GM19372 (cell line): ENCODE measurements around the gene PYDC2.

Source experiments
- ATAC-seq: cut with Tn5 transposase; IDR thresholded peaks from one replicate; pipeline ENCODE4 v1.9.1; 2021; ENCODE audit warnings: mild to moderate bottlenecking, low read depth, moderate library complexity; ENCODE audit not compliant: unreplicated experiment

PYDC2 gene

DNA sequence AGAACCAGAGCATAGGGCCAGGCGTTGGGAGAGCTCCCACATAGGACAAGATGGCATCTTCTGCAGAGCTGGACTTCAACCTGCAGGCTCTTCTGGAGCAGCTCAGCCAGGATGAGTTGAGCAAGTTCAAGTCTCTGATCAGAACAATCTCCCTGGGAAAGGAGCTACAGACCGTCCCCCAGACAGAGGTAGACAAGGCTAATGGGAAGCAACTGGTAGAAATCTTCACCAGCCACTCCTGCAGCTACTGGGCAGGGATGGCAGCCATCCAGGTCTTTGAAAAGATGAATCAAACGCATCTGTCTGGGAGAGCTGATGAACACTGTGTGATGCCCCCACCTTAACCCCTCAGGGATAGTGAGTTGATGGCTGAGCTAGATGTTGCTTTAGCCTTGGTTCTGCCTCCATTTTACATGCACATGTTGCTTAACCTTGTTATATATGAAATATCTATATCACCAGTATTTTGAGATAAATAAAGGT is at the start of gene PYDC2:
Gene PYDC2 (plus strand): TSS at position 51 of the 483 bp plus-strand sequence. CDS start 0 bp downstream, at position 51.
- no peak for ATAC-seq

DNA sequence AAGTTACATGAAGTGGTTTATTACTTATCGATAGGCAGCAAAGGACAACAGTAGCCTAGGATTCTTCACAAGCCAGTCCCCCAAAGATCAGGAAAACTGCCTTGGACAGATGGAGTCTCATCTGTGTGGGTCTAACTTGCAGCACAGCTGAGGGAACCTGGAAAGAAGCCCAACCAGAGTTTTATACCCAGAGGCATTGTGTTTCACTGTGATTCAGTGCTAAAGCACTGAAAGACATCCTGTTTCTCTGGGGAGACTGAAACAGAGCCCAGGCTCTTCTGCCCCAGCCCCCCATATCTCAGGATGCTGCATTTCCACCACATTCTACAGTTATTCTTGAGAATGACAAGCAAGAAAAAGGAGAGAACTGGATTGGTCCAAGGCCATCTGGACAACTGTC is 48.2 kb upstream of the PYDC2 start:
- ATAC-seq: no peak

GRCh38 chr3:191414286-191414685 is 46.7 kb upstream of the PYDC2 start:
- ATAC-seq: no peak

- ATAC-seq: no peak
Measured at GRCh38 chr3:191414732-191415131, 46.2 kb upstream of the PYDC2 start.

DNA sequence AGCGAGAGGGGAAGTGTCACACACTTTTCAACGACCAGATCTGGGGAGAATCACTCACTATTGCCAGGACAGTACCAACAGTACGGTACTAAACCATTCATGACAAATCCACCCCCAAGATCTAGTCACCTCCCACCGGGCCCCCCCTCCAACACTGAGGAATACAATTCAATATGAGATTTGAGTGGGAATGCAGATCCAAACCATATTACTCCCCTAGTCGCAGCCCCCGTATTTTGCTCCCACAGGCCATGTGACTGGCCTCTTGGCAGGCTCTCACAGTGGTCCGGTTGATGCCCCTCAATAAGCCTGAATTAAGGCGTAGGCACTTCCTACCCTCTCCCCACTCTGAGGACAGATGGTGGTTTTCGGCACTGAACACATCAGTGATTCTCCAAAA is 45.4 kb upstream of the PYDC2 start:
- no peak for ATAC-seq

DNA sequence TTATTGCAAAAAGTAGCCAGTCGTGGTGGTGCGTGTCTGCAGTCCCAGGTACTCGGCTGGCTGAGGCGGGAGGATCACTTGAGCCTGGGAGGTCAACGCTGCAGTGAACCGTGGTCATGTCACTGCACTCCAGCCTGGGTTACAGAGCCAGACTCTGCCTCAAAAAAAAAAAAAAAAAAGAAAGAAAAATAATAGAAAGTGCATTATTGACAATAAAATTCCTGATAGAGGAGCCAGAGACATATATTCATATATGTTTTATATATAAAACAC is 43.6 kb upstream of the PYDC2 start:
- ATAC-seq: no peak

DNA sequence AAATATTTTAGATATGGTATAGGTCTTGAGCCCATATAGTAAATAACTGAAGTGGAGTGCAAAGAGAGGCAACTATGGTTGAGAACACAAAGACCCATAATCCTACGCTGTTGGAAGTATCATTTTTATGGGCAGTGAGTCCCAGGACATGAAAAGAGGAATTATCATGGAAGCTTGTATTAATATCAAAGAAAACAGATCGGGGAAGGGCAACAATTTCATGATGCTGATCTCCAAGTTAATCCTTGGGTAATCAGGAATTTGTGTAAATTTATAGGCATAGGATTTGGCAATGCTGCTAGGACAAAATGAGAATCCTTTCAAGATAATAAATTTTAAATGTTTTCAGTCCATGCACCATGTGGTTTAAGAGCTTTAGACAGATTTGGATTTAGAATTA is 40.2 kb upstream of the PYDC2 start:
- no peak for ATAC-seq

DNA sequence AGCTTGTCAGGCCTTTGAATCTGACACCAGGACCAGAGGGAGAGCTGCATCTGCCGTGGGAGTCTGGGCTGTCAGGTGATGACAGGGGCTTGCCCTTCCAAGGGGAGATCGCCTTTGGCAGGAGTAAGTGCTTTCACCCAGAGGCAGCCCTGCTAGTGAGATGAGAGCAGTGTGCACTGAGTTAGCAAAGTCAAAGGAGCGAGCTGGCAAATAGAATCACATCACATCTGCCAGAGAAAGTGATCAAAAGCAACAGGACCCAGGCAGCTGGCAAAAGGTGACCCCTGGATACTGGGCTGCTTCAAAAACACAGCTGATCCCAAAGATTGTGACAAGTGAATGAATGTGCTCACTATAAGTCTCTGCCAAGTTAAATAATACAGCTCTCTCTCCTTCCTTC is 36.1 kb upstream of the PYDC2 start:
- no peak for ATAC-seq

- no peak for ATAC-seq
Measured at GRCh38 chr3:191425322-191425734, 35.6 kb upstream of the PYDC2 start.

GRCh38 chr3:191426311-191426710 is 34.7 kb upstream of the PYDC2 start:
- ATAC-seq: no peak

DNA sequence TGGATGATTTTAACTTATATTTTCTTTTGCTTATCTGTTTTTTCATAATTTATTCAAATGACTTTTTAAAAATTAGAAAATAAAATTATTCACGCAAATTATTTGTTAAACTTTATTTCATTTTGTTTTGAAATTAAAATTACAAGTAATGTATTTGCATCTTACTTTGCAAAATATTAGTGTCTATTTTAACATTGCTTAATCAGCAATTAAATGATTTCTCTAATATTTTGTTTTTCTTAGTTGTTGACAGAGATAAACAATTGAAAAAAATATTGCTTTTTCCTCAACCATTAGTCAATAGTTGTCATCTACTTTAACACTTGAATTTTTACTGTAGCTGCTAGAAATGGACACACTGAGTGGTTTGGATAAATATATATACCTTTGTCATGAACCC is 32.8 kb upstream of the PYDC2 start:
- no peak for ATAC-seq

- ATAC-seq: no peak
Measured at GRCh38 chr3:191430103-191430502, 30.9 kb upstream of the PYDC2 start.

DNA sequence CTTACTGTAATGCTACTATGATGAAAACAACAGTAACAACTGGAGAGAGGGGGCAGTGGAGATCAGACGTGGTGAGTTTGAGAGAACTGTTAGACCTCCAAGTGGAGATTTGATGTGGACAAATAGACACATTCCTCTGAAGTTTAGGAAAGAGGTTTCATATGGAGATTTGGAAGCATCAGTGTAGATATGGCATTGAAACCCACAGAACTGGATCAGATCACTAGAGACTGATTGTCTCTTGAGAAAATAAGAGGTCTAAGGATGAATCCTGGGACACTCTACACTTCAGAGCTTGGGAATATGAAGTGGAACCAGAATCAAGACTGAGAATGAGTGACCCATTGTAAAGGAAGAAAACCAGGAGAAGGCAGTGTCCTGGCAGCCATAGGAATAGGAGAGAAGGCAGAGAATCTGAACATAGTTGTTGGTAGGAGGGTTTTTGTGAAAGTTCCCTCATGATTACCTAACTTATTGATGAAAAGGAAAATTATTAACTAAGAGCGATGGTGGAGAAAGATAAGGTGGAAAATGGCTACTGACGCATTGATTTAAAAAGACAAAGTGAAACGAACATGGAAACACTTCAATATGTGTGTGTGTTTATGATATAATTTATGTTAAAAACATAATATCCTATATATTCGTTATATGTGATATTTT is 29.7 kb upstream of the PYDC2 start:
- ATAC-seq: no peak

GRCh38 chr3:191432162-191432561 is 28.8 kb upstream of the PYDC2 start:
- ATAC-seq: no peak

DNA sequence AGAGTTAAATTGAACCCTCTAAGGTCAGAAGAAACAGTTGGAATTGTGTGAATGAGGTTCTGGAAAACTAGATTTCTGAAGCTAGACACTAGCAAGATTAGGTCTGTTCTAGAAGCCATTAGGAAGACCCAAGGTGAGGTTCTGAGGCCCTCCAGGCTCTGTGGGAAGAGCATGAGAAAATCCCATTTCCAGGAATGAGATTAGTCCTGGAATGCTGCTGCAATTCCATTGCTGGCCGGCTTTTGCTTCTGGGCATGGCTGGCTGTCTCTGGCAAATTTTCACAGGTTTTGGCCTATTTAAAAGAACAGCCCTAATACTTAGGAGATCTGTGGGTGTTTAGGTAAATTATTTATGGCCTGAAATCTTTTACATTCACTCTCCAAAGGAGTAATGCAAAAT is 26.9 kb upstream of the PYDC2 start:
- no peak for ATAC-seq

DNA sequence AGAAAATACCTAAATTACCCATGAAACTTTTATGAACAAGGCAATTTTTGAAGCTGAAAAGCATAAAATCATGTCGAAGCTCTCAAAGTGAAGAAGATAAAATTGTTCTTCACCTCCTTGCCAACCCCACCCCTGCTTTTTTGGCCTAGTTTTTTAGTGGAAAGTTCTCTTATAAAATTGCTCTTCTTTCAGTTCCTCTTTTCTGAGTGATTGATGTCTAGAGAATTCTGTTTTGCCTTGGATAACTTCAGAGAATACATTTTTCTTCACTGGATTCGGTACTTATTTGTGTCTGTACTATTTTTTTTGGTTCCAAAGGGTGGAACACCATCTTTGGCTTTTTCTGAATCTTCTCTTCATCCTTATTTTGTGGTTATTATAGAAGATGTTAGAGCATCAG is 25.0 kb upstream of the PYDC2 start:
- ATAC-seq: no peak

DNA sequence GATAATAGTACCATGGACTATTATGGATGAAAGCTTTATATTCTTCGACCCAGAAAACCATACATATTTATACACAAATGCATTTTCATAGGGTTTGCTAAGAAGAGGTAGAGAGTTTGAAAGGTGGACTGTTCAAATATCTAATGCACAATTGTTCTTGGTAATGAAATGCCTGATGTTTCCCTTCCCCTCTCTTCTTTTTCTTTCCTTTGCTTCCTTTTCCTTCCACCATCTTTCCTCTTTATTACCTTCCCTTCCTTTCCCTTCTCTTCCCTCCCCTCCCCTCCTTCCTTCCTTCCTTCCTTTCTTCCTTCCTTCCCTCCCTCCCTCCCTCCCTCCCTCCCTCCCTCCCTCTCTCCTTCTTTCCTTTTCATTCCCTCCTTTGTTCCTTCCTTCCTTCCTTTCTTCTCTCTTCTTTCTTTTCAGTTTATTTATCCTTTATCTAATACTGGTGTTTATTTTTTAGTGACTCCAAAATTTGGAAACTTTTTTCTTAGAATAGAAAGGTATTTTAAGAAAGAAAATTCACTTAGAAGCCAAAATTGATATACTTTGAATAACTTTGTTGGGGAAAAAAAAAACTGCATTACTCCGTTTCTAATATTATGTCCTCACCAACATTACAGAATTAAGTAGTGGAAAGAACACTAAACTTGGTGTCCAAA is 22.7 kb upstream of the PYDC2 start:
- no peak for ATAC-seq

DNA sequence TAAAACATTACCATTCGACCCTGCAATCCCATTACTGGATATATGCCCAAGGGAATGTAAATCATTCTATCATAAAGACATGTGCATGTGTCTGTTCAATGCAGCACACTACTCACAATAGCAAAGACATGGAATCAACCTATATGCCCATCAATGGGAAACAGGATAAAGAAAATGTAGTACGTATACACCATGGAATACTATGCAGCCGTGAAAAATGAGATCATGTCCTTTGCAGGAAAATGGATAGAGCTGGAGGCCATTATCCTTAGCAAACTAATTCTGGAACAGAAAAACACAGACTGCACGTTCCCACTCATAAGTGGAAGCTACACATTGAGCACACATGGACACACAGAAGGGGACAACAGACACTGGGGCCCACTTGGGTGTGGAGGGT is 20.4 kb upstream of the PYDC2 start:
- ATAC-seq: no peak

DNA sequence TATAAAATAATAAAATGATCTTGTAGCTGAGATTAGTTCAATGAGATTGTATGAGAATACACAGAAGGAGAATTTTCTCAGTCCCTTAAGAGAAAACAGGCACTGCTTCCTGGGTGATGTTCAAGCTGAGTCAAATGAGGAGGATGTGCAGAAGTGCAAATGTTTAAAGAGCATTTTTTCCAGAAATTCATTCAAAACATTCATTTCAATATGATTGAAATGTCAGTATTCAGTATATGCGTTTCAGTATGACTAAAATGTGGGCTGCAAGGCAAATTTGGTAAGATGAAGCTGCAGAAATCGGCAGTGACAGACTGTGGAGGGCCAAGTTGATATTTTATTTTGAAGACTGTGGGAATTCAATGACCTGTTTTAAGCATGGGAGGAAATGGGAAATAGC is 19.3 kb upstream of the PYDC2 start:
- no peak for ATAC-seq

DNA sequence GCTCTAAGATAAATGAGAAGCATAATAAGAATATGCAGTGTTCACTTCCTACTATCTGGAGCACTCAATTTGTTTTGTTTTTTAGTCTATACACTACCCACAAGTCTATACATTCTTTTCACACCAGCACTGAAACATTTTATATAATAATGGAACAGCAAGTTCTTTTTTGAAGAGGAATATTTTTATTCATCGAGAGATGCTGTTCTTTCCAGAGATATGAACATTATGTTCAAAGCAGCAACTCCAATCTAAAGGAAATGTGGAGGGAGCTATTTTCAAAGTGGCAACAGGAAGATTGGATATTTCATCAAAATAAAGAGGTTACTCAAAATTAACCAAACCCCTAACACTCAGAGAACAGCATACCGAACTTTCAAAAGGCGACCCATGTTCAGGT is 16.4 kb upstream of the PYDC2 start:
- ATAC-seq: no peak

DNA sequence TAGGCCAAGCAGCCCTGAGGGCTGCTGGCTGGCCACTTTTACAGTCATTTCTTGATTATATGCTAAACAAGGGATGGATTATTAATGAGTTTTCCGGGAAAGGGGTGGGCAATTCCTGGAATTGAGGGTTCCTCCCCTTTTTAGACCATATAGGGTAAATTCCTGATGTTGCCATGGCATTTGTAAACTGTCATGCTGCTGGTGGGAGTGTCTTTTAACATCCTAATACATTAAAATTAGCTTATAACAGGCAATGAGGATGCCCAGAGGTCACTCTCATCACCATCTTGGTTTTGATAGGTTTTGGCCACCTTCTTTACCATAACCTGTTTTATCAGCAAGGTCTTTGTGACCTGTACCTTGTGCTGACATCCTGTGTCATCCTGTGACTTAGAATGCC is 11.7 kb upstream of the PYDC2 start:
- no peak for ATAC-seq

GRCh38 chr3:191455257-191455952 is 5.6 kb upstream of the PYDC2 start:
- ATAC-seq: peak; percentile 68
